Measurements from ENCODE around the gene B4GALT1. TPM values are rescaled to one million over a fixed set of nuclear protein-coding genes. Genes with fewer than 3 reads are reported as not detected.
"Not testable (repeated sequence)": the region's sequence is repeated elsewhere in the genome, so short reads cannot be mapped to it uniquely, and the experiment has no call there.

The B4GALT1 gene
- total RNA-seq, 4 donors from 2014 or later: 42.3 to 60.4 (median 47.9) TPM

DNA sequence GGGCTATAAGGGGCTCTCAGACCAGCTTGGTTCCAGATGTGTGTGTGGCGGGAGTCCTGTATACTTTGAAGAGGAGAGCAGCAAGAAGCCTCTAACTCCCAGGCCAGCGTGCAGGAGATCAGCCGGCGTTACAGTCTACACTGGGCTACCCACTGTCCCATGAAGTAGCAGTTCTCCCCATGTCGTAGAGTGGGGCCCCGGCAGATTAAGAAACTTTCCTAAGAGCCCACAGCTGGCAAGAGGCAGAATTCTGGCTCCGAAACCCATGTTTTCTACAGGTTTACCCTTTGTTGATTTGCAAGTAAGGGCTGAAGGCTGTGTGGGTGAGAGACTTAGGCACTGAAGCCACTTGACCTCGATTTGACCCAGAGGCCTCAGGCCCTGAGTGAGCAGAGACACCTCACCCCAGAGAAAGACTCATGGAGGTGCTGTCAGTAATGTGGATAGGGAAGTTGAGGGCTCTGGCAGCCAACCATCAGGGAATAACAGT lies 881 bp upstream of the B4GALT1 start:
- Histone ChIP-seq H3K4me1 (peaks cover 34 to 62% (median 34%) of the 10 kb centered on the region in 3 donors), H3K9me3 (no peaks in the 10 kb centered on the region), H3K27ac (peak overlapping the region; percentile 97 to 99 (median 98)), H3K27me3 (no peaks in the 10 kb centered on the region), H3K4me3 (peak overlapping the region; percentile 86 to 97 (median 90)), H3K36me3 (no peaks in the 10 kb centered on the region)
- WGBS, 2 donors: 34 to 71% methylated on average over 2 of the region's 8 CpGs
- TF ChIP-seq, protein P1, sequence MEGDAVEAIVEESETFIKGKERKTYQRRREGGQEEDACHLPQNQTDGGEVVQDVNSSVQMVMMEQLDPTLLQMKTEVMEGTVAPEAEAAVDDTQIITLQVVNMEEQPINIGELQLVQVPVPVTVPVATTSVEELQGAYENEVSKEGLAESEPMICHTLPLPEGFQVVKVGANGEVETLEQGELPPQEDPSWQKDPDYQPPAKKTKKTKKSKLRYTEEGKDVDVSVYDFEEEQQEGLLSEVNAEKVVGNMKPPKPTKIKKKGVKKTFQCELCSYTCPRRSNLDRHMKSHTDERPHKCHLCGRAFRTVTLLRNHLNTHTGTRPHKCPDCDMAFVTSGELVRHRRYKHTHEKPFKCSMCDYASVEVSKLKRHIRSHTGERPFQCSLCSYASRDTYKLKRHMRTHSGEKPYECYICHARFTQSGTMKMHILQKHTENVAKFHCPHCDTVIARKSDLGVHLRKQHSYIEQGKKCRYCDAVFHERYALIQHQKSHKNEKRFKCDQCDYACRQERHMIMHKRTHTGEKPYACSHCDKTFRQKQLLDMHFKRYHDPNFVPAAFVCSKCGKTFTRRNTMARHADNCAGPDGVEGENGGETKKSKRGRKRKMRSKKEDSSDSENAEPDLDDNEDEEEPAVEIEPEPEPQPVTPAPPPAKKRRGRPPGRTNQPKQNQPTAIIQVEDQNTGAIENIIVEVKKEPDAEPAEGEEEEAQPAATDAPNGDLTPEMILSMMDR (IDR thresholded peaks at IDR 0.05): no peak
- no peak for TF ChIP-seq POLR2A (IDR thresholded peaks at IDR 0.05)
- intact Hi-C loops (cut with DNase I): no loop called here
- DNase-seq: no peak

DNA sequence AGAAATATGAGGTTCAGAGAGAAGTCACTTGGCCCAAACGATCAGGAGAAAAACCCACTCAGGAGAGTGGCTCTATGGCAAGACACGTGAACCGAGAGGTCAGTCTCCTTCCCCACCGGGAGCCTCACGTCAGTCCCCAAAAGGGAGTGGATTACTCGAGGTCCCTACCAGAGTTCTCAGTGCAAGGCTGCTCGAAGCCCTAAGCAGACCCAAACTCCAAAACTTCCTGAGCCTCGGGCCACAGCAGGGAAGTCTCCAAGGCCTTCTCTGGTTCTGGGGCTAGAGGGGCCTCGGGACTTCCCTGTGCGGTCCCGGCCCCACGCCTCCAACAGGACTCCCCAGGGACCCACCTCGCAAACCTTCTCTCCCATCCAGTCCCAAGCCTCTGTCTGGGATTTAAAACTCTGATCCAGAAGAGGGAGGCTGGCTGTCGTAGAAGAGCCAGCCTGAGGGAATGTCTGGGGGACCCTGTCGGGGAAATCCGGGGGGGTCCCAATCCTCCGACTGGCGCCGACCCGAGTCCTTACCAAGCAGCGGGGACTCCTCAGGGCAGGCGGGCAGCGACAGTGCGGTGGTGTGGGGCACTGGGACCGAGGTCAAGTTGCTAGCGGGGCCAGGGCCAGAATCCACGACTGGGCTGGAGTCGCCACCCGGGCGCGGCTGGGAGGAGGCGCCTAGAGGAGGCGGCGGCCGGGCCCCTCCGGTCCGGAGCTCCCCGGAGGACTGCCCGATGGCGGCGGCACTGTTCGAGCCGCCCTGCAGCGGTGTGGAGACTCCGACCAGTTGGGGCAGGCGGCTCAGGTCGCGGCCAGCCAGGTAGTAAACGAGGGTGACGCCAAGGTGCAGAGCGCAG lies 679 bp downstream of the B4GALT1 start:
- Histone ChIP-seq H3K27ac (peak overlapping the region; percentile 97 to 99 (median 98)), H3K36me3 (no peaks in the 10 kb centered on the region), H3K9me3 (no peaks in the 10 kb centered on the region), H3K27me3 (no peaks in the 10 kb centered on the region), H3K4me1 (peaks cover 48 to 78% (median 49%) of the 10 kb centered on the region in 3 donors), H3K4me3 (peak overlapping the region; percentile 86 to 97 (median 90))
- intact Hi-C loops (cut with DNase I): no loop called here
- no peak for DNase-seq
- WGBS, 2 donors: 0% methylated on average over 3 to 7 of the region's 51 CpGs
- no peak for TF ChIP-seq POLR2A (IDR thresholded peaks at IDR 0.05)
- TF ChIP-seq, protein P1 (IDR thresholded peaks at IDR 0.05): peak in 1 of 6 experiments; percentile 16

DNA sequence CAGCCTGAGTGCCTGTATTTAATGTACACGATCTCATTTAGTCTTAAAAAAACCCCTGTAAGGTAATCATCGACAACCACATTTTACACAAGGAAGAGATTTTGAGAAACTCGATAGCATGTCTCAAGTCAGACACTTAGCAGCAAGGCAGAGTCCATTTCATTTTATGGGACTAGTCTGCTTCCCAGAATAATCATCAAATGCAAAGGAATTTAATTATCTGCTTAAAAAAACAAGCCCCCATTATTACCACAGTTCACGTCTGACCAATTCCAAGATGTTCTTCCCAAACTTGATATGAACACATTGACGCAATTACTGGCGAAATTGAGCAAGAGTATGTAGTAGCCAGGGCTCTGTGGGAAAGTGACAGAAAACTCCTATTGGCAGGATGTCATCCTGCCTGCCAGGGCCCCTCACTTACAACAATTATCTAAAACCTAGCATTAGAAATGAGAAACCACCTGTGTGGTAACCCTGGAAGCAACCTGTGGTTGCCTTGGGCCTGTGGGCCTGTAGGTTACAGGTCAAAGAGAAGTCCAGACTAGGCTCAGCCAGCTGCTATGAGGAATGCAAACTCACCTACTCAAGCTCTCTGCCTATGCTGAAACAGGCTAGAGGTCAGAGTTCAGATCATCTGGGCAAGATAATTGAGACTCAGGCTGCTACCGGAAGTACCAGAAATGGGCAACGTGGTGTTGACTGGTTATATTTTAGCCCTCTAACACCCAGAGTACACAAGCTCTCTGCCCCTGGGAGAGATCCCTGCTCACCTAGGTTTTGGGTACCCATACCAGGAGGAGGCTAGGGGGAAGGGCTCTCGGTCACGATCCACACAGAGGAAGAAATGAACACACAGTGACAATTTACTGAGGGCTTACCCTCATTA lies 1.6 kb downstream of the B4GALT1 start:
- DNase-seq: no peak
- H3K4me1 ChIP-seq: peaks cover 57 to 80% (median 59%) of the 10 kb centered on the region in 3 donors
- peak overlapping the region; percentile 97 to 99 (median 98) for H3K27ac ChIP-seq
- no peaks in the 10 kb centered on the region for H3K36me3 ChIP-seq
- H3K9me3 ChIP-seq: no peaks in the 10 kb centered on the region
- WGBS, 2 donors: 14 to 15% methylated on average over 10 of the region's 10 CpGs
- no peaks in the 10 kb centered on the region for H3K27me3 ChIP-seq
- intact Hi-C loops (cut with DNase I): no loop called here
- H3K4me3 ChIP-seq: peak overlapping the region; percentile 86 to 97 (median 90)
- peak in 2 of 4 donors; percentile 12 to 56 for TF ChIP-seq POLR2A (IDR thresholded peaks at IDR 0.05)
- TF ChIP-seq, protein P1 (IDR thresholded peaks at IDR 0.05): no peak

DNA sequence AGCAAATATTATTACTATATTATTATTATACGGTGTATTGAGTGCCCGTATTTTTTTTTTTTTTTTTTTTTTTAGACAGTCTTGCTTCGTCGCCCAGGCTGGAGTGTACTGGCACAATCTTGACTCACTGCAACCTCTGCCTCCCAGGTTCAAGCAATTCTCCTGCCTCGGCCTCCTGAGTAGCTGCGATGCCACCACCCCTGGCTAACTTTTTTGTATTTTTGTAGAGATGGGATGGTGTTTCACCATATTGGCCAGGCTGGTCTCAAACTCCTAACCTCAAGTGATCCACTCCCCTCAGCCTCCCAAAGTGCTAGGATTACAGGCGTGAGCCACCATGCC lies 2.2 kb downstream of the B4GALT1 start:
- peak overlapping the region; percentile 97 to 99 (median 98) for H3K27ac ChIP-seq
- WGBS, 2 donors: 39 to 45% methylated on average over 7 of the region's 7 CpGs
- H3K9me3 ChIP-seq; H3K27me3 ChIP-seq; DNase-seq; intact Hi-C loops (cut with DNase I); H3K36me3 ChIP-seq: not testable (repeated sequence)
- H3K4me3 ChIP-seq: peak overlapping the region; percentile 86 to 97 (median 90)
- H3K4me1 ChIP-seq: peaks cover 64 to 85% (median 65%) of the 10 kb centered on the region in 3 donors

DNA sequence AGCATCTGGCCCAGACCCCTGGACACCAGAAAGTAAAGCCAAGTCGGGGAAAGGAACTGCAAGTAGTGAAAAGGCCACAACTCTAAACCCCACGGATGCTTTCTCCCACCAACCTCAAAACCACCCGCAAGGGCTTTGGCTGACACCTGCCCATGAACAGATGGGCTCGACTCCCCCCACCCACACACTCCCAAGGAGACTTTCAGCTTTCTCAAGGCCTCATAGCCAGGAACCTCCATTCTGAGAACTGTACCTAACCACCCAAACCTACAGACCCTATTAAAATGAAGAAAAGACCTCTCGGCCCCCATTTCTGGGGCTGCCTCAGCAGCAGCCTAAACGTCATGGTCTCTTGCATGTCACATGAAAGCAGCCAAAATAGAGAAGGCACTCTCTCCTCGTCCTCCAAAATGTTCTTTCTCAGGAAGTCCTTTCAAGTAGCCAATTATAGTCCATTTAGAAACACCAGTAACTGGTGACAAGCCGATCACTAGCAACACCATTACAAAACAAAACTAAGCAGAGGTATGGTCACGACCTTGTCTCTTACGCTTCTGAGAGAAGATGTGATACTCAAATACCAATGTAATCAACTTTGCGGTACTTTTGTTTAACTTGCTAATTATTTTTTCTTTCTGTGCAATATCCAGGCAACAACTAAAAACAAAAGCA lies 2.9 kb downstream of the B4GALT1 start:
- Histone ChIP-seq H3K36me3 (no peaks in the 10 kb centered on the region), H3K27me3 (no peaks in the 10 kb centered on the region), H3K4me1 (peaks cover 70 to 90% (median 71%) of the 10 kb centered on the region in 3 donors), H3K27ac (peak overlapping the region; percentile 90 to 99 (median 98)), H3K4me3 (peak overlapping the region in 3 of 4 donors; percentile 86 to 97 (median 87)), H3K9me3 (no peaks in the 10 kb centered on the region)
- DNase-seq: no peak
- intact Hi-C loops (cut with DNase I): no loop called here
- 31 to 54% methylated on average over 10 to 11 of the region's 11 CpGs for WGBS, 2 donors
- peak in 1 of 4 donors; percentile 35 for TF ChIP-seq POLR2A (IDR thresholded peaks at IDR 0.05)
- TF ChIP-seq, protein P1 (IDR thresholded peaks at IDR 0.05): no peak
